Heart left ventricle (tissue), 16 donors: ENCODE measurements around the gene KRT31. TPM values are rescaled to one million over a fixed set of nuclear protein-coding genes. Genes with fewer than 3 reads are reported as not detected.

ENCODE experiments used
- ATAC-seq, 4 donors: fragments of 200-7000 bp; cut with Tn5 transposase; one replicate each; pipeline ENCODE4 v1.9.1; 2020 to 2022; ENCODE audit warnings: moderate library complexity in 4 of 4, mild to moderate bottlenecking in 3 of 4, moderate number of reproducible peaks in 1 of 4
- DNase-seq, 5 donors: peaks; one replicate each; pipeline ENCODE4 v3.0.0-alpha.2; 2020
- H3K27ac ChIP-seq, 12 donors: fragments of 200-600 bp; sonication (generic) in 4 of 12; one replicate each; pipeline versions ENCODE4 v1.5.0 to v1.8.0; 2016 to 2022; ENCODE audit warnings: mild to moderate bottlenecking in 2 of 12
- H3K27me3 ChIP-seq, 9 donors: fragments of 200-600 bp; sonication (generic) in 2 of 9; one replicate each; pipeline versions ENCODE4 v1.5.1 to v1.8.0; 2016 to 2022; ENCODE audit warnings: mild to moderate bottlenecking in 3 of 9
- H3K36me3 ChIP-seq, 9 donors: fragments of 200-600 bp; sonication (generic) in 2 of 9; one replicate each; pipeline versions ENCODE4 v1.5.0 to v1.8.0; 2018 to 2022; ENCODE audit warnings: mild to moderate bottlenecking in 2 of 9
- H3K4me1 ChIP-seq, 12 donors: fragments of 200-600 bp; sonication (generic) in 4 of 12; one replicate each; pipeline versions ENCODE4 v1.5.0 to v1.8.0; 2016 to 2022; ENCODE audit warnings: mild to moderate bottlenecking in 3 of 12
- H3K4me3 ChIP-seq, 12 donors: fragments of 200-600 bp; sonication (generic) in 4 of 12; one replicate each; pipeline versions ENCODE4 v1.5.0 to v1.8.0; 2017 to 2022; ENCODE audit warnings: mild to moderate bottlenecking in 9 of 12, moderate library complexity in 4 of 12
- H3K9me3 ChIP-seq, 12 donors: fragments of 200-600 bp; sonication (generic) in 4 of 12; one replicate each; pipeline versions ENCODE4 v1.5.0 to v1.8.0; 2016 to 2022; ENCODE audit warnings: mild to moderate bottlenecking in 1 of 12
- POLR2A ChIP-seq, 2 donors: fragments of 450-650 bp; IDR thresholded peaks; one replicate each; pipeline ENCODE4 v1.6.1; 2017; ENCODE audit warnings: antibody characterized with exemption in 2 of 2, mild to moderate bottlenecking in 2 of 2, moderate library complexity in 2 of 2
- WGBS, 4 donors: extraction: QIAGEN DNeasy Blood & Tissue Kit in 2 of 4; methylation state at CpG; one replicate each; pipeline versions ENCODE4 v1.1.5 to v1.1.7; 2013 to 2018; 5-methylcytosine and 5-hydroxymethylcytosine counted together
- intact Hi-C, 10 donors: fragments of 100-400 bp; cut with DNase I; formaldehyde crosslinking; loops; one replicate each; pipeline versions ENCODE4 v1.11.1 to v1.14.2; 2022
- polyA plus RNA-seq, 2 donors: library from polyadenylated mRNA; stranded (reverse); fragments of 200-250 nt; gene quantifications; one replicate each; pipeline ENCODE4 v1.2.3, GENCODE V29; 2013
- total RNA-seq, 9 donors: library from RNA; depleted of rRNA in 2 of 9; stranded (reverse); fragments of >200 nt in 2 of 9; fragmentation: NEBNext Ultra II Directional in 3 of 9; extraction: Animal tissue kit (Norgen Biotek cat#: 25700) in 3 of 9; gene quantifications; one replicate each; pipeline versions ENCODE4 v1.1.0 to v1.2.4, GENCODE V29; 2016 to 2023
- TF ChIP-seq, protein P1 (sequence below), 12 donors: fragments of 200-600 bp; sonication (generic) in 4 of 12; IDR thresholded peaks; one replicate each; pipeline versions ENCODE4 v1.5.0 to v1.8.0; 2018 to 2022; ENCODE audit warnings: antibody characterized with exemption in 12 of 12, mild to moderate bottlenecking in 5 of 12
- donor health status: ischemic (EF 13 %, LVEDD 7.1; RV severe dilation, severe dysfunction).
- donor health status: healthy with polysubstance abuse.
- donor health status: DM: no; HTN: yes; CAD: no.
- donor health status: DM: no; HTN: no; CAD: no.
- donor health status: ischemic (EF 25% LVEDD 6.9; RV normal size, moderate dysfunction).
- donor health status: ischemic (EF 25% LVEDD 5.7; RV mildly dilated, moderate dysfunction).
- donor health status: healthy.
- donor health status: DM: yes; HTN: yes; CAD: no.
- donor health status: ischemic (EF 35%, LVEDD 5.7; RV mildly dilated, moderate dysfunction).
- donor health status: nonischemic (EF 11% LVEDD 7.7; RV severe dilation, severe dysfunction).
- donor health status: DM: yes; HTN: yes; CAD: no.
- donor health status: PGD.
- donor health status: ischemic (EF 29% LVEDD 5.4; RV normal size, mild dysfunction).
- donor health status: nonischemic (EF 23%, LVEDD 6.1; RV moderate dilation, normal function).

Gene KRT31
- total and polyA plus RNA-seq, 11 donors: not detected

DNA sequence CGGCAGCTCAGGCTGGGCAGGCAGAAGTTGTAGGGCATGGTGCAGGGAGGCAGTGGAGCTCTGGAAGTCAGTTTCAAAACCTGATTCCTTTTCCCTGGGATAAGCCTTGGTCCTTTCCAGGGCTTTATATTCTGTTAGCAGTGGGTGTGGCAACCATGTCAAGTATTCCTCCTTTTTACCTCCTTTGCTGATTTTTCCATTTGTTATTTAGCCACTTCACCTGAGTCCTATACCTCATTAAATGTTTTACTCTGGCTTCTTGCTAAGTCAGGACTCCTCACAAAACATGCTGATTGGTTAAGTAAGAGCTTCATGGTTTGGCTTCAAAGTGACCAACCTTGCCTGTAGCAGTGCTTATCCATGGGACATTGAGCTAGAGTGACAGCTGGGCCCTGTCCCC, 27.7 kb downstream of the KRT31 start, which contains the start of gene KRT33B:
TSS of gene KRT33B (minus strand) at position 101 of the 400 bp plus-strand sequence. CDS start at position 38, 63 bp downstream.
- H3K4me1 ChIP-seq: no peaks in the 10 kb centered on the region
- ATAC-seq: no peak
- intact Hi-C loops: no loop called here
- WGBS, 4 donors: 94 to 100% (median 100%) methylated on average over 1 of the region's 1 CpG
- DNase-seq: no peak
- TF ChIP-seq, protein P1, sequence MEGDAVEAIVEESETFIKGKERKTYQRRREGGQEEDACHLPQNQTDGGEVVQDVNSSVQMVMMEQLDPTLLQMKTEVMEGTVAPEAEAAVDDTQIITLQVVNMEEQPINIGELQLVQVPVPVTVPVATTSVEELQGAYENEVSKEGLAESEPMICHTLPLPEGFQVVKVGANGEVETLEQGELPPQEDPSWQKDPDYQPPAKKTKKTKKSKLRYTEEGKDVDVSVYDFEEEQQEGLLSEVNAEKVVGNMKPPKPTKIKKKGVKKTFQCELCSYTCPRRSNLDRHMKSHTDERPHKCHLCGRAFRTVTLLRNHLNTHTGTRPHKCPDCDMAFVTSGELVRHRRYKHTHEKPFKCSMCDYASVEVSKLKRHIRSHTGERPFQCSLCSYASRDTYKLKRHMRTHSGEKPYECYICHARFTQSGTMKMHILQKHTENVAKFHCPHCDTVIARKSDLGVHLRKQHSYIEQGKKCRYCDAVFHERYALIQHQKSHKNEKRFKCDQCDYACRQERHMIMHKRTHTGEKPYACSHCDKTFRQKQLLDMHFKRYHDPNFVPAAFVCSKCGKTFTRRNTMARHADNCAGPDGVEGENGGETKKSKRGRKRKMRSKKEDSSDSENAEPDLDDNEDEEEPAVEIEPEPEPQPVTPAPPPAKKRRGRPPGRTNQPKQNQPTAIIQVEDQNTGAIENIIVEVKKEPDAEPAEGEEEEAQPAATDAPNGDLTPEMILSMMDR (IDR thresholded peaks at IDR 0.05): no peak
- TF ChIP-seq POLR2A (IDR thresholded peaks at IDR 0.05): no peak
- H3K27me3 ChIP-seq: peaks cover 0 to 9% (median 0%) of the 10 kb centered on the region in 9 donors
- H3K4me3 ChIP-seq: no peak within 1 kb of the TSS
- peaks cover 0 to 4% (median 0%) of the 10 kb centered on the region in 12 donors for H3K9me3 ChIP-seq
- no peaks in the 10 kb centered on the region for H3K36me3 ChIP-seq
- no peak within 1 kb of the TSS for H3K27ac ChIP-seq

DNA sequence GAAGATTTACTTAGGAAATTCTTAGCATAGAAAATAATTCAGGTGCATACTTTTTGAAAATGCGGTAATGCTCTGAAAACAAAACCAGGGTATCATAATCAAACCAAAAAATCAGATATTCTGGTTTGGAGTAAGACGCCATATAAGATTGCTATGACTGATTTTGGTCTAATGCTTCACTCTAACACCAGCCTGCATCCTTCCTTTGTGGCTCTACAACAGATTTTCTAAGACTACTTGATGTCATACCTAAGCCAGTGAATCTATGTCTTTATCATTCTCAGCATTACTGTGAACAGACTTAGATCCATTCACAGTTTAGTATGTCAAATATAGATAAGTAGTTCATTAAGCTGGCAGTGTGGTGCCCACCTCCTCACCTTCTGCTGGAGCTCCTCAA, 28.4 kb downstream of the KRT31 start:
- no peaks in the 10 kb centered on the region for H3K36me3 ChIP-seq
- DNase-seq (no peak), ATAC-seq (no peak)
- peaks cover 0 to 6% (median 0%) of the 10 kb centered on the region in 9 donors for H3K27me3 ChIP-seq
- H3K4me3 ChIP-seq: no peak overlapping the region
- intact Hi-C loops: no loop called here
- H3K9me3 ChIP-seq: no peaks in the 10 kb centered on the region
- no peaks in the 10 kb centered on the region for H3K4me1 ChIP-seq
- TF ChIP-seq, protein P1 (IDR thresholded peaks at IDR 0.05): no peak
- no peak for TF ChIP-seq POLR2A (IDR thresholded peaks at IDR 0.05)
- H3K27ac ChIP-seq: no peak overlapping the region
- 88 to 94% (median 92%) methylated on average over 2 of the region's 2 CpGs for WGBS, 4 donors

DNA sequence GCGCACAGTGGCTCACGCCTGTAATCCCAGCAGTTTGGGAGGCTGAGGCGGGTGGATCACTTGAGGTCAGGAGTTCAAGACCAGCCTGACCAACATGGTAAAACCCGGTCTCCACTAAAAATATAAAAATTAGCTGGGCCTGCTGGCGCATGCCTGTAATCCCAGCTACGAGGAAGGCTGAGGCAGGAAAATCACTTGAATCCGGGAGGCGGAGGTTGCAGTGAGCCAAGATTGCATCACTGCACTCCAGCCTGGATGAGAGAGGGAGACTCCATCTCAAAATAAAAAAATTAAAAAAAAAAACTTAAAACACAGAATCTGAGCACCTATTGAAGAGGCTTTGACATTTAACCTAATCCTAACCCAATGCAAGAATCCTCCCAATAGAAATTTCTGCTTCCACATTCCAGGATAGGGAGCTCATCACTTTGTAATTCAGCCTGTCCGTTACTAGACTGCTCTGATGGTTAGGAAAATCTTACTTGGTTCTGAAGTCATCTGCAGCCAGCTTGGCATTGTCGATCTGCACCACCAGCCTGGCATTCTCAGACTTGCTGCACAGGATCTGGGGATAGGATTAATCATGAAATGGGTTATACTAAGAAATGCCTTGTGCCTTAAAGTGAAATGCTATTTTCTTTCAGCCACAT, 29.9 kb downstream of the KRT31 start:
- ATAC-seq (no peak), DNase-seq (no peak)
- WGBS, 4 donors: 74 to 82% (median 79%) methylated on average over 10 of the region's 10 CpGs
- Histone ChIP-seq H3K36me3 (no peaks in the 10 kb centered on the region), H3K27ac (no peak overlapping the region), H3K27me3 (peaks cover 0 to 3% (median 0%) of the 10 kb centered on the region in 9 donors), H3K9me3 (no peaks in the 10 kb centered on the region), H3K4me3 (no peak overlapping the region), H3K4me1 (no peaks in the 10 kb centered on the region)
- intact Hi-C loops: no loop called here
- TF ChIP-seq, protein P1 (IDR thresholded peaks at IDR 0.05): no peak
- TF ChIP-seq POLR2A (IDR thresholded peaks at IDR 0.05): no peak

DNA sequence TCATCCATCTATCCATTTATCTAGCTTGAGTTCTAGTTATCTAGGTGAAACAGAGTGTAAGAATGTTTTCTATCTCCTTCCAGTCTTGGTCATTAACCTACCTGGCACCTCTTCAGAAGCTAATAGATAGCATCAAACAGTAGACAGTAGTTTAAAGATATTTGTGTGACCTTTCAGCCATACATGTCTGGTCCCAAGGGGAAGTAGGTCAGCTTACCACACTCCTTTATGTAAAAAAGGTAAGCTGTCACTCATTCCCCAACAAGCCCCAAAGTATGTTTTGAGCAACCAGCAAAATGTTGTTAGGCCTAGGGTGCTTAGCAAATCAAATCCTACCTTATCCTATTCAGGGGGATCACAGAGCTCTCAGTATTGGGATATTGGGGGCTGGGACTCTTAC, 31.3 kb downstream of the KRT31 start:
- ATAC-seq (no peak), DNase-seq (no peak)
- TF ChIP-seq POLR2A (IDR thresholded peaks at IDR 0.05): no peak
- TF ChIP-seq, protein P1 (IDR thresholded peaks at IDR 0.05): no peak
- intact Hi-C loops: no loop called here
- H3K4me1 ChIP-seq: no peaks in the 10 kb centered on the region
- H3K9me3 ChIP-seq: no peaks in the 10 kb centered on the region
- H3K27ac ChIP-seq: no peak overlapping the region
- H3K36me3 ChIP-seq: no peaks in the 10 kb centered on the region
- H3K4me3 ChIP-seq: no peak overlapping the region
- H3K27me3 ChIP-seq: peaks cover 0 to 3% (median 0%) of the 10 kb centered on the region in 9 donors
